ENCODE data around the gene TBC1D8.

TBC1D8 gene

DNA sequence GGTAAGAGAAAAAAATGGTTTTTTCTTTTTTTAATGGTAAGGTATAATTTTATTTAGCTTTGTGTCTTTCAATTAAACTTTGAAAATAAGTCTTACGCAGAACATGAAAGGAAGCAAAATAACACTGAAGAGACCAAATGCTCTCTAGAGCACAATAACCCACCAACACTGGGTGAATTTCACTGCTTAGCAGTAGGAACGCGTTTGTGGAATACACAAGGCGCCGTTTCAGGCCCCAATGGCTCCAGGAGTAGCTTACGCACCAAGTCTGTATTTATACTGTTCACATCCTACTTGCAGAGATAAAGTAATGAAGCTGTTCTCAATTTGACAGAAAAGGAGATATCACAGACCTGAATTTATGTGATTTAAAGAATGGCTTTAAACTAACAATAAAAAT, 125.6 kb downstream of the TBC1D8 start:
- no peak for DNase-seq

DNA sequence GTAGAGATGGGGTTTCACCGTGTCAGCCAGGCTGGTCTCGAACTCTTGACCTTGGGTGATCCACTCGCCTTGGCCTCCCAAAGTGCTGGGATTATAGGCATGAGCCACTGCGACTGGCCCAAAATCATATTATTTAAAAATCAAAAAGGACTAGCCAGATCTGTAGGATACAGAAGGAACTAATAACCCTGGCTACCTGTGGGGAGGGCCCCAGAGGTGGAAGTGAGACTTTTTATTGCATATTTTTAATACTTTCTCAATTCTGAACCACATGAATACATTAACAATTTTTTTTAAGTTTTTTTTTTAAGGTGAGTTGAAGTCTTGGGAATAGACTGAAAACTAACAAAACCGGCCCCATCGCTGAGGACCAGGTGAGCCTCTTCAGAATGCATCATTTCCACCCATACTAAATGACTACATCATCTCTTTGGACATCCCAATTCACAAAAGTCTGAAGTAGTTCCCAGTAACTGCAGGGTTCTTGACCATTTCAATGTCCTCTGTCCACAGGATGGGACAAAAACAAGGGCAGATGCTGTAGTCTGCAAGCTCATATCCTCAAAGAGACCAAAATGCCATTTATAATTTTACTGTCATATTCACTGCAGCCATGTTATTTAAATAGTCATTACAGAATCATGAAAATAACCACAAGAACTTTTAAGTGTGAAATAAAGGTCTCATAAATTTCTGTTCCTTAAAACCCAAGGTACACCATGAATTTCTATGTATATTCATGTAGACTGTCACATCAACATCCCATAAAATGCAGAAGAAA, 127.7 kb downstream of the TBC1D8 start:
- DNase-seq = no peak

DNA sequence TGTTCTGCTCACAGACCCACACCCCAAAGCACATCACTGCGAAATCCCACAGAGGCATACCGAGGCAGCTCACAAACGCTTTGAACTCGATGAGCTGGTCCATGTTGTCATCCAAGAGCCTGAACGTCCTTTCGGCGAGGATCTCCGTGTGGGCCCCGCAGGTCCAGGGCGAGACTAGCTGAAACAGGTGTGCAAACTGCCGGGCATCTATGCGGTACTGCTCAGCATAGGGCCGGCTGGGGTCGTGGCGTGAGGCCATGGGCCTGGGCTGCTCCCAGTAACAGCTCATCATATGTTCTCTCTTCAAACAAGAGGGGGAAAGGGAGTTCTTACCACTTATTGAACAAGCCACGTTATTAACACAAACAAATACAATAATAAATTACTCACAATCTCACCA, 129.0 kb downstream of the TBC1D8 start:
- DNase-seq = no peak

DNA sequence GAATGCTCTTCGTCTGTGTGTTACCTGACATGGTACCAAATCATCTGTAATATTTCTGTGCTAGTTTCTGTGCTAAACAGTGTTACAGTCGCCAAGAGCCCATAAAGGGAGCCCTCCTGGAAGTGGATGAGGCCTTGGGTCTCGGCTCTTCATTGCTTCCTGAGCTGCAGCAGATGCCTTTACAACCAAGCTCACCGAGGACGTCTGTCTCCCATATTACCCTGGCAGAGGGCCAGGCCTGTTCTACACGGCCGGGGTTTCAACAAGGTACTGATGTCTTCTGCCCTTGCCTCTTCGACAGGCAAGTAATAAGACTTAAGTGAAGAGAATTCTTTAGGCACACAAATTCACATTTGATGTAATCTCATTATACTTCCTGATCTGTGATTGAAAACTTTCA, 132.2 kb downstream of the TBC1D8 start:
- no peak for DNase-seq

DNA sequence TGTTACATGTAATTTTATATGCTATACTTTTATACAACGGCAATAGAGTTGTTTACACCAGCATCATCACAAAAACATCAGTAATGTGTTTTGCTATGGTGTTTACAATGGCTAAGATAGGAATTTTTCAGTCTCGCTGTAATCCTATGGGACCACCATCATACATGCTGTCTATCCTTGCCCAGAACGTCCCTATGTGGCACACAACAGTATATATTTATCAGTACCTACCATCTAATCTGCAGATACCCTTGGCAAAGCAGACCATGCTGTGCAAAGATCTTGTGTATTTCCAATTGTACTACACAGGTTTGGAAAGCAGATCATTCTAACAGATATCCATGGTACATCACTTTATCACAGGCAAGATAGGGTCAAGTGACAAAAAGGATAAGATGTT, 133.8 kb downstream of the TBC1D8 start:
- DNase-seq = no peak

DNA sequence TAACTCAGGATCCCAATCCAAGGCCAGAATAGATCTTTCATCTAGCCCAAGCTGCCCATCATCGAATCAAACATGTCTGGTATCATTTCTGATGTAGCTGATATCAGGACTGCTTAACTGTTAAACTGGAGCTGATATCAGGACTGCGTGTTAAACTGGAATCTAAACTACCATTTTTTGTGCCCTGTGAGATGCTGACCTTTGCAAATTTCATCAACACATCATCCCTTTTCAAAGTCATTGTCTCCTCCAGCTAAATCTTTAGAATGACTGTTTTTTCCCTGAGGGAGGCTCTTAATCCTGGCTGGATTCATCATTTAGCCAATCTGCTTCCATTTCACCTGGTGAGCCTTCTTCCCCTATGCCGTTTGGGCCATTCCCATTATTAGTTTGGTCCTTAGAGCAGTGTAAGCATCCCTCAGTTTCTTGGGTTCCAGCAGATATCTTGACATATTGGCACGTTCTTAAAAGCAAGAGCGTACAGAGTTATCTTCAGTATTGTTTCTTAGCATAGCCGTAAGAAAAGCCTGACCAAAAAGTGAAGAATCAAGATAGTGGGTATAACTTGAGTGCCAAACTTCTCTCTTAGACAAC, 136.8 kb downstream of the TBC1D8 start:
- no peak for DNase-seq

DNA sequence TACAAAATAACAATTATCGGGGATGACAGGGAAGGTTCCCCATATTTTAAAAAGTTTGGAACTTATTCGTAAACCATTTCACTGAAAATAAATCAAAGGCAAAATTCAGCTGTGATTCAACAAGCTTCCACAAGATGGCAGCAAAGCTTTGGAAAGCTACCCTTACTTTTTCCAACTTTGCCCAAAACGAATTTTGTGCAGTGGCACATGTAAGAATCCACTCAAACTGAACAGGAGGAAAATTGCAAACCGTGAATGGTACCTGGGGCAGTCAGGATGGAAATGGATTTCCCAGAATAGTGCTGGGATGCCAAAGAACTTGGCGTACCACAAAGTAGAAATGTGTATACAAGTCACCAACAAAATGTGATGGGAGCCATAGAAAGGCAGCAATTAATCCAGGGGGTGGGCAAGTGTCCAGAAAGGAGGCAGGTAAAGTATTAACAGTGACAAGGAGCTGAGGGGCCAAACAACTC, 138.4 kb downstream of the TBC1D8 start:
- no peak for DNase-seq

DNA sequence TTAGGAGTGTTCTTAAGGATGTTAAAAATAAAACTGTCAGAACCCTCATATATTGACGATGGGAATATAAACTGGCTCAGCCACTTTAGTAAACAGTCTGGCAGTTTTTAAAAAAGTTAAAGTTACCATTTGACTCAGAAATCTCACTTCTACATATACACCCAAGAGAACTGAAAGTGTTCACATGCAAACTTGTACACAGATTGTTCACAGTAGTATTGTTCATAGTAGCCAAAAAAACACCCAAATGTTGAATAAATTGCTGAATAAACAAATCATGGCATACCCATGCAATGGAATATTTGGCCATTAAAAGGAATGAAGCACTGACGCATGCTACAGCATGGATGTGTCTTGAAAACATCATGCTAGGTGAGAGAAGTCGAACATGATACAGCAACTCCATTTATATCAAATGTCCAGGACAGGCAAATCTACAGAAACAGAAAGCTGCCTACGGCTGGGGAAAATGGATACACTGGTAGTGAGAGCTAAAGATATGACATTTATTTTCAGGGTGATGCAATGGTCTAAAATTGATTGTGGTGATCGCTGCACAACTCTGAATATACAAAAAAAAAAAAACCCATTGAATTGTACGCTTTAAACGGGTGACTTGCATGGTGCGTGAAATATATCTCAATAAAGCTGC, 139.0 kb downstream of the TBC1D8 start:
- no peak for DNase-seq

DNA sequence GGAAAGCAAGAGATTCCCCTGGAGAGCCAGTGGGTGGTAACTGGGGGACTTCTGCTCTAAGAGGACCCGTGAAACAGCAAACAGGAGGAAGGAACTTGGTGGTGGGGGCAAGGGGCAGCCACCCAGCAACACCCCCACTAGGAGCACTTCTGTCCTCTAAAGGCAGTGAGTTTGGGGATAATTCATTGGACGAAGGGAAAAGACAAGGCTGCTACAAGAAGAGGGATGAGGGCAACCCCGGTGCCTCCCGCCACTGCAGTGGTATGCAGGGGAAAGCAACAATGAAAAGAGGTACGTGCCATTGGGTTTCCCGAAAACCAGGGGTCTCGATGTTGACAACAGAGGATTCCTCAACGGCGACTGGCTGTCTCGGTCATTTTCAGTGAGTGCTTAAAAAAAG, 140.0 kb downstream of the TBC1D8 start:
- no peak for DNase-seq

DNA sequence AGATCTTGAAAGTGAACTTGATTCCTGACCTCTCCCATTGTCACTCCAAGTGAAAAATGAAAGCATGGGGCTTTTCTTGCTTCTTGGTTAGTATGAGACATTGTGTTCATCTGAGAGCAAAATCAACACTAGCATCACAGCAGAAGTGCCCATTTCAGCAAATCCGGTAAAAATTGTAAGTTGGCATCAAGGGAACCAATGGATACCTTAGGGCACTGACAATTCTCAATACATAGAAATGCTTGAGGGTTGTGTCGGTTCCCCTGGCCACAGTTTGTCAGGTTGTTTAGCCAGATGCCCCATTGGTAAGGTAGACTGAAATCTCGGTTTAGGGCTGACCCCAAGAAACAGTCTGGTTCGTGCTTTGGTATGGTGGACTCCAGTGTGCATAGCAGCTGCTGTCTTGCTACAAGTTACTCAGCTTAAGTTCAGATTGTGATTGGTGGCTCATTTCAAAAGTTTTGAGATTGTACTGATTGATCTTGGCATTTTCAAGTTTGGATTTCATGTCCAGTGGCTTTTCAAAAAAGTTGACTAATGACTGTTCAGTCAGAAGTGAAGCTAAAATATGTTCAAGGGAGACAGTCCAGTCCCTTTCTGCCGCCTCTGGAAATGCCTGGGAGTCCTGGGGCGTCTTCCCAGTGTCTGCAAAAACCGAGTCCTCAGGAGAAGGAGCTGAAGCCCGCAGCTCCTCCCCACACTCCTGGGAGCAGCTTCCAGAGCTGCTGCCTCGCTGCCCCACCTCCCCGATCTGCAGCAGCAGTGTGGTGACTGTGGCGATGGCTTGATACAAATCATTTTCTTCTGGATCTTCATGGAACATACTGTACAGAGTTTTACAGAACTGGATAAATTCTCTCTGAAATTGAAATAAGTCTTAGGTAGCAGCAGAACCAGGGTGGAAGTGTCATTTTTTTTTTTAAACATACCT, 143.5 kb downstream of the TBC1D8 start:
- no peak for DNase-seq

DNA sequence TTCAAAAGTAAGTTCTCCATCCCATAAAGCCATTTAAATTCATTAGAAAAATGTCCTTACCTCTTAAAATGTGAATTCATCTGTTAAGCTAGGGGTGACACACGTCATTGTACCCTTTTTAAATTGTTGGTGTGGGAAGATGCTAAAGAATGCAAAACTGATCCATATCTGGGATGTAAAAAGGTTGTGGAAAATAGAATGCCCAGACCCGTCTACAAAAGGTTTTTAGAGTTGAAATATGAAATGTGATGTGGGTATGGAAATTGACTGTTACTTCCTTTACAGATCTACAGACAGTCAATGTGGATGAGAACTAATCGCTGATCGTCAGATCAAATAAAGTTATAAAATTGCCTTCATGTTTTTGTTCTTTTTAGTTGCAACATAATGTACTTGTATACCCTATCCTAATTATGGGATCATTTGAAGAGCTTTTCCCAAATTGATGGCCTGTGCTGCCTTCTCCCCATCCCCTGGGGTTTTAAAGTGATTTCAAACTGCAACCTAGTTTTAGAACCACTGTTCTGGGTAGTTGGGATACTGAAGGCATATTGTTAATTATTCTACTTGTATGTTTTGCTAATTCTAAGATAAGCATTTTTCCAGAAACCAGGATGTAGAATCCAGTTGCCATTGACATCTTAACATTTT, 145.0 kb downstream of the TBC1D8 start:
- DNase-seq = no peak

DNA sequence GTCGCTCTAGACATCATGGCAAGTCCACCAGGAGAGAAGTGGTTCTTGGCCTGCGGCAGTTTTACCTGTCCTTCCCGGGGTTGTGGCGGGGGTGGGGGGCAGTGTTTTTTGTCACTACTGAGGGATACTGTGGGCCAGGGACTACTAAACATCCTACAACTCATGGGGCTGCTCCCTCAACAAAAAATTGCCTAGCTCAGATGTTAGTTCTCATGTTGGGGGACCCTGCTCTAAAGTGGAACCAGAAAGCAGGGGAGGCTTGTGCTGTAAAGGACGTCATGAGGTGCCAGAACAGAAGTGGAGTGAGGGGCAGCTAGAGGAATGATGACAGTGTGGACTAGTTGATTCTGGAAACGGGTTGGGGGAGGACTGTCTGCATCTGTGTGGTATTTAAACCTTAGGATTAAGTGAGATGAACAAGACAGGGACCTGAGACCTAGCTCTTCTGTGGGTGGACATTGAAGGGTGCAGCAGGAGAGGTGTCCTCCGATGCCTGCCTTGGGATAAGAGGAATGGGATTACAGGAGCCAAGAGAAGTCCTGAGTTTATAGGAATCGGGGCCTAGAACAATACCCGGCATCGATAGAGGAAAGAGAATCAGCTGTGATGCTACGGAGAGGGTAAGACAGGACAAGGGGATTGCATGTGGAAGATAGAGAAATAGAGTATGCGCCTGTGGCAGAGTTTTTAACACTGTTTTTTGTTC, 146.4 kb downstream of the TBC1D8 start:
- no peak for DNase-seq

DNA sequence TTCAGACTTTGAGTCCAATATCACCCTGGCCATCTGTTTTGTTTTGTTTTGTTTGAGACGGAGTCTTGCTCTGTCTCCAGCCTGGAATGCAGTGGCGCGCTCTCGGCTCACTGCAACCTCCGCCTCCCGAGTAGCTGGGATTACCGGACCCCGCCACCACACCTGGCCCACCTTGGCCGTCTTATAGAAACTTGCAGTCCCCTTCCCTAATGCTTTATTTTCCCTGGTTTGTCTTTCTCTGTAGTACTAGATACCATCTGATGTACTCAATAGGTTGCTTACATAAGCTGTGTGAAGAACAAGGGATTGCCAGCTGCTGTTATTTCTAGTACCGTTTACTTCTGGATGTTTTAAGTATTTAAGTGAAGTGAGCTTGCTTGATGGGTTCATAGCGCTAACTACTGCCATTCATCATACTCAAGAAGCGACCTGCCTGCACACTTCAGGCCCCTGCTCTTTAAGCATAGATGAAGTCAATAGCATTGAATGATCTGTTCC, 147.9 kb downstream of the TBC1D8 start:
- no peak for DNase-seq

DNA sequence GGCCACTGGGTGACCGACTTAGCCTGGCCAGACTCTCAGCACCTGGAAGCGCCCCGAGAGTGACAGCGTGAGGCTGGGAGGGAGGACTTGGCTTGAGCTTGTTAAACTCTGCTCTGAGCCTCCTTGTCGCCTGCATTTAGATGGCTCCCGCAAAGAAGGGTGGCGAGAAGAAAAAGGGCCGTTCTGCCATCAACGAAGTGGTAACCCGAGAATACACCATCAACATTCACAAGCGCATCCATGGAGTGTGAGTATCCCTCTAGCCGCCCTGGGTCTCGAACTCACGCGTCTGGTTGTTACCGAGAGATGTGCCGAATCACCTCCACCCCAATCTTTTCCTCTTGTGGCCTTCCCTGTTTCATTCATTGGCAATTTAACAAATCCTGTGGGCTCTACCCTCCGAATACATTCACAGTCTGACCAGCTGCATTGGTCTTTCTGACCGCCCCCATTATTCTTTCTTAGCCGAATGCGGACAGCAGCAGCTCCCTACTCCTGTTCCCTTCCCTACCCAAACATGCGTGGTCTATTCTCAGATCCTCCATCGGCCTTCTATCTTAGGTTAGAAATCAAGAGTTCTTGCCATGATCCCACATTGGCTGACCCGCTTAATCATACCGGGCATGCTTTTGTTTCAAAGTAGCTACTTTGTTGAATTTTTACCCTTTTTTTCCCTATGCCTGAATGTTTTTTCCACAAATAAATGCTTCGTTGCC, 148.5 kb downstream of the TBC1D8 start:
- DNase-seq = no peak

DNA sequence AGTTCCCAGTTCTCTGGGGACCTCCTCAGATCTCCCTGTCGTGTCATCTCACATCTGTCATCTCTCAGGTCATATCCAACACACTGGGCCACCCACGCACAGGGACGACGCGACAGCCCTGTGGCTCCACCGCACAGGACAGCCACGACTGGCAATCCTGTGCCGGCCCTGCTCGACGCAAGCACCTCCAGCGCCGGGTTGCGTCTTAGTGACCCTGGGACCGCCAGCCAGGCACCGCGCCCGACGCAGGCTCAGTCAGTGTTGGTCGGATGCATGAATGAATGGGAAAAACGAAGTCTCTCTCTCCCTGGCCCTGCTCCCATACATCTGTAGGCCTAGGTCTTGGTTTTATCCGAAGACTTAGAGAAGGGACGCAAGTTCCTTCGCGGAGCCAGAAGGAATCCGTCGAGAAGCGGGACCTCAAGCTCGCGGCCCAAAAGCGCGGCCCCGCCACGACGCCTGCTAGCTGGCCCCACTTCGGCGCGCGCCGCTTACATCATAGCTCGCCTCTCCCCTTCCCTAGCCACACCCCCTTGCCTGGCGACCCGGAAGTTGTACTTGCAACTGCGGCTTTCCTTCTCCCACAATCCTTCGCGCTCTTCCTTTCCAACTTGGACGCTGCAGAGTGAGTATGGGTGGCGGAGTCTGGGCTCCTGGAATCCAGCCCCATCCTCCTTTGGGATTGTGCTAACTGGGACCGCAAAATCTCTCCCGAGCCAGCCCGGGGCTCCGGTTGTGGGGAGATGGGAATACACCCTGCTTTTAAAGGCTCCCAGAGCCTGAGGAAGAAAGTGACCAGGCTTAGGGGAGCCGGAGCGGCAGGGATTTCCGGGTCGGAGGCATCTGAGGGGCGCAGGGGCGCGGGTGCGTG, 149.3 kb downstream of the TBC1D8 start, which contains the start of gene RPL31:
RPL31 (plus strand) TSS at position 599 of the 871 bp plus-strand sequence. CDS start 413 bp downstream, outside the sequence.
- DNase-seq = peak; percentile 97

DNA sequence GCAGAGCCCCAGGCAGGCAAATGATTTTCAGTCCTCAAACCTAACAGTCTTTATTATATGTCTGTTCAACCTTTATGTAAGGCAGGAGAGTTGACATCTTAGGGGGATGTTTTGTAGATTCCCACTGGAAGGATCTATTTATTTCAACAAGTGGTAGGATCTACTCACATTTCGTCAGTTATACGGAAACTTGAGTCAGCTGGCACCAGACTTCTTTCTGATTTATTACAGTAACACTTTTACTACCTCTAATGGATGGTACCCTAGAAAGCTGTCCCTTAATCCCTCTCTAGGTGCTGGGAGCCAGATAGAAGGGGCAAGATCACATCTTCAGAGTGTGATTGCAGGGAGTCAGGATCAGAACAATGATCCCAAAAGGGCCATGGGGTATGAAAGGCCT, 151.2 kb downstream of the TBC1D8 start:
- DNase-seq = no peak

DNA sequence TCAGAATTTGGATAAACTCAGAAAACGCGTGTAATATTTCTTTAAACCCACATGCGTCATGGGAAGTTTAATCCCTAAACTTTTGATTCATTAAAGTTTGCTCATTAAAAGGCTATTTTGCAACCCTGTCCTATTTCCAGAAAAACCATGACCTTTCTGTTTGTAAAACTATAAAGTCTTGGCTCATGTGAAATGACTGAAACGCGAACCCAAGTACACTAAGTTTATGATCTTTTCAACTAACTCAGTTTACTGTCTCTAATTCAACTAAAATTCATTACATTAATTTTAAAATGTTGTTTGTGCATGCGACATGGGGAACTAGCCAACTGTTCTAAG, 153.0 kb downstream of the TBC1D8 start:
- no peak for DNase-seq

DNA sequence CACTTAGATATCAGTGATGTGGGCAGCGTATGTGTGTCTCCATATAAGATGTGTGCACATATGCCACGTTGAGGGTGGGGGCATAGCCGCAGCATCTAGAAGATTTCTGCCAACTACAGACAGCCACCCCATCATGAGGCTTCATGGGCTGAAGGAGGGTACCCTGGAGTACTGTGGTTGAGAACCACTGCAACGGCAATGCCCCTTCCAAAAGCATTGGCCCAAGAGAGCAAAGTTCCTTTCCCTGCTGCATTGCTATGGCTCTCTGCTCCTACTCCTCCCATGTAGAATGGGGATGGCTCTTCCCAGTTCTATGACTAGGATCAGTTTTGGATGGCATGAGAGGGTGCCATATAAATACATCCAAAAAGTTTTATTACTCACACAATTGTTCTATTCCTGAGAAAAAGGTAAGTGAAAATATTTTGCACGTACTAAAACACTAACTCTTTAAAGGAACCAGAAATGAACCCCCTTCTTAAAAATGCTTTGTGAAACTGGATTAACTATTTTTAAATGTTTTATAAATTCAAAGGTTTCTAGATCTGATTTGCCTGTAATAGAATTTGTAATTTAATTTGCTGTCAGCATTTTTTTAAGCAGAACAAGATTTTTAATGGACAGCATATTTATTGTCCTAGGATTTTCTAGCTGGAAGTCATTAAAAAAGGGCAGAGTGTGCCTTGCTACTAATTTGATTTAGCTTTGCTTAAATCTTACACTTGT, 153.5 kb downstream of the TBC1D8 start:
- no peak for DNase-seq

Data from activated naive CD4-positive, alpha-beta T cell treated with anti-CD3 and anti-CD28 coated beads, Interleukin-2, amount 50 U/mL, for 16 hours (primary cell).